Hematopoietic multipotent progenitor cell treated with erythropoietin and hydrocortisone succinate and interleukin-3 and kit ligand, for 15 days (in vitro differentiated cells): ENCODE measurements around the gene SURF2.
A peak's percentile ranks its signal among the peaks of the same experiment; 100 is the strongest.

Experiments
- DNase-seq: peaks from one replicate; pipeline ENCODE4 v3.0.0-alpha.2; 2015; ENCODE audit warnings: low spot score

SURF2 gene

GRCh38 chr9:133401588-133401987 lies 45.2 kb downstream of the SURF2 start:
- DNase-seq = no peak

GRCh38 chr9:133402689-133403088 lies 46.3 kb downstream of the SURF2 start:
- DNase-seq = no peak

GRCh38 chr9:133403766-133404453 lies 47.6 kb downstream of the SURF2 start:
- DNase-seq = peak; percentile 62

DNA sequence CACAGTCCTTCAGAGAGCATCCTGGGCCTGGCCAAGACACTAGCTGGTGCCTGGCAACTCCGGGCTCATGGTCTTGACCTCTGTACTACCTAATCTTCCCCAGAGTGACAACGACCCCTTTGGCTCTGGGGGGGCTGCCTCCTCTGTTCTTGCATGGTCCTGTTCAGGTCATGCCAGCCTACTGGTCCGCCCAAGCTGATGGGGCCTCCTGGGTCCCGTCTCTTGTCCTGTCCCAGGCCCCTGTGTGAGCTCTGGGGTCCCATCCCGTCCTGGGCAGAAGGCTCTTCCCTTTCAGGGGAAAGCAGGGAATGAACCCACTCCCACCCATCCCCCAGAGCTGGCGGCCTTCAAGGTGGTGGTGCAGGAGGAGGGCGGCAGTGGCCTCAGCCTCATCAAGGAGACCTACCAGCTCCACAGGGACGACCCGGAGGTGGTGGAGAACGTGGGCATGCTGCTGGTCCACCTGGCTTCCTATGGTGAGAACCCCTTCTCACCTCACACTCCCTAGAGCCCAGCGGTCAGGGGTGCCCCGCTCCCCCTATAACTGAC lies 48.2 kb downstream of the SURF2 start:
- no peak for DNase-seq

GRCh38 chr9:133405508-133406438 lies 49.4 kb downstream of the SURF2 start:
- no peak for DNase-seq

DNA sequence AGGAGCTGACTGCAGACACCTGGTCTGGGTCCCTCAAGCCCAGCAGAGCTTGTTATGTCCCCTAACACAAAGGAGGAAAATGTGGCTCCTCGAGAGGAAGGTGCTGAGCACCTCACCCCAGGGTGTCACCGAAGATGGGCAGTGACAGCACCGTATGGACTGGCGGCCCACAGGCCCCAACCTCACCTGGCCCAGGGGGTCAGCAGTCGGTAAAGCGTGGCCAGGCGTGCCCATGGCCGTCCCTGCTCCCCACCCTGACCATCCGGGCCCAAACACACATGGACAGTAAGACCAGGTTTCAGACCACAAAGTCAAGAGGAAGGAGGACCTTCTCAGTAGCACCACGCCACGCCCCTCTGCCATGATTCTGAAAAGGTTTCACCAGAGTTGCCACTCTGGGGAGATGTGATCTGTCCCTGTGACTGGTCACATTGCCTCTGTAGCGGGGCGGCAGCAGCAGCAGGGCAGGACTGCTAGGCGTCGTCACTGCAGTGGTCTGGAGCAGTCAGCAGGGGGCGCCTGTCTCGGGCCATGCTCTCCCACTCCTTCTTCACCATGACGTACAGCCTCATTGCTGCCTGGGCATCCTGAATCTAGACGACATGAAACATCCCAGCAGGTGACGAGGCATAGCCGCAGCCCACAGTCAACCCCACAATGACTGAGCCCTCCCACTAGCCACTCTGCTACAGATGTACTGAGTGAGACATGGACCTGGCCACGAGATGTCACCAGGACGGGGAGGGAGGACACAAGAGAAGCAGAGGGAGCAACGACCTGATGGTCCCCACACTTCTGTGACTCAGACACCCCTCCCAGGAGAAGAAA lies 50.3 kb downstream of the SURF2 start:
- peak; percentile 76 for DNase-seq

GRCh38 chr9:133408042-133408441 lies 51.7 kb downstream of the SURF2 start:
- DNase-seq = no peak
